ENCODE measurements around the gene BACH2.

- TF ChIP-seq CTCF (IDR thresholded peaks at IDR 0.05; ENCODE audit: low read depth, low read length, poor library complexity, severe bottlenecking) (no peak), EZH2phosphoT487 (IDR thresholded peaks at IDR 0.05; ENCODE audit: borderline replicate concordance, low read length) (no peak)
Observed at GRCh38 chr6:90298459-90299053, 1.9 kb upstream of the BACH2 start.
